ENCODE data around the gene AIF1L. TPM values are rescaled to one million over a fixed set of nuclear protein-coding genes. Genes with fewer than 3 reads are reported as not detected.

The AIF1L gene
- total RNA-seq, 4 donors from 2014 or later, result 17.2 to 33.0 (median 20.7) TPM

DNA sequence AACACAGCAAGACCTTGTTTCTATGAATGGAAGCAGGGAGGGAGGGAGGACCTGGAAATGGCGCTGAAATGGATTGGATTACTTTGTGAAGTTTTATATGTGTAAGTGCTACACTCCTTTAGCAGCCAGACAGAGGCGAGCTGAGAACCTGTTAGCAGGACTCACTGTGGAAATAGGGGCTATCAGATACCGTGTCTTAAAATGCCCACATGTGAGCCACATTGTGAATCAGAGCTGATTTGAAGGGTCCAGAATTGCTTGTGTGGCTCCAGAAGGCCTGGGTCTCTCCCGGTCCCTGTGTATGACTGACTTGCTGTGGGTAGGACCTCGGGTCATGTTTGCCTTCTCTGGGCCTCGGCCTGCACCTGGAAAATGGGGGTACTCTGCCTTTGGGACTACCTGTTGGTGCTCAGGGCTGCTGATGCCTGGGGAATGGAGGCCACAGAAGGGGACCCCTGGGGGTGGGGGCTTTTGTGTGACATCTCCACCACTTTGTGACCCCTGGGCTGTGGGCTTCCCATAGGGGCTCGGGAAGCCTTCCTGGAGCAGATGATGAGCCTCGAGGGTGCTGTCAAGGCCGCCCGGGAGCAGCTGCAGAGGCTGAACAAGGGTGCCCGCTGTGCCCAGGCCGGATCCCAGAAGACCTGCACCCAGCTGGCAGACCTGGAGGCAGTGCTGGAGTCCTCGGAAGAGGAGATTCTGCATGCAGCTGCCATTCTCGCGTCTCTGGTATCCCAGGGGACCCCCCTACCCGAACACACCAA is 24.0 kb upstream of the AIF1L start:
- TF ChIP-seq, protein P1, sequence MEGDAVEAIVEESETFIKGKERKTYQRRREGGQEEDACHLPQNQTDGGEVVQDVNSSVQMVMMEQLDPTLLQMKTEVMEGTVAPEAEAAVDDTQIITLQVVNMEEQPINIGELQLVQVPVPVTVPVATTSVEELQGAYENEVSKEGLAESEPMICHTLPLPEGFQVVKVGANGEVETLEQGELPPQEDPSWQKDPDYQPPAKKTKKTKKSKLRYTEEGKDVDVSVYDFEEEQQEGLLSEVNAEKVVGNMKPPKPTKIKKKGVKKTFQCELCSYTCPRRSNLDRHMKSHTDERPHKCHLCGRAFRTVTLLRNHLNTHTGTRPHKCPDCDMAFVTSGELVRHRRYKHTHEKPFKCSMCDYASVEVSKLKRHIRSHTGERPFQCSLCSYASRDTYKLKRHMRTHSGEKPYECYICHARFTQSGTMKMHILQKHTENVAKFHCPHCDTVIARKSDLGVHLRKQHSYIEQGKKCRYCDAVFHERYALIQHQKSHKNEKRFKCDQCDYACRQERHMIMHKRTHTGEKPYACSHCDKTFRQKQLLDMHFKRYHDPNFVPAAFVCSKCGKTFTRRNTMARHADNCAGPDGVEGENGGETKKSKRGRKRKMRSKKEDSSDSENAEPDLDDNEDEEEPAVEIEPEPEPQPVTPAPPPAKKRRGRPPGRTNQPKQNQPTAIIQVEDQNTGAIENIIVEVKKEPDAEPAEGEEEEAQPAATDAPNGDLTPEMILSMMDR (IDR thresholded peaks at IDR 0.05), result no peak
- no peak for TF ChIP-seq POLR2A (IDR thresholded peaks at IDR 0.05)
- no peak for DNase-seq (ENCODE audit: low spot score in 2 of 2)
- intact Hi-C loops (cut with DNase I; ENCODE audit: low total_unique reads), result no loop called here
- WGBS, 2 donors, result 80 to 83% methylated on average over 12 to 13 of the region's 16 CpGs
- no peak overlapping the region for H3K4me3 ChIP-seq (ENCODE audit: low read depth, poor library complexity, severe bottlenecking)

DNA sequence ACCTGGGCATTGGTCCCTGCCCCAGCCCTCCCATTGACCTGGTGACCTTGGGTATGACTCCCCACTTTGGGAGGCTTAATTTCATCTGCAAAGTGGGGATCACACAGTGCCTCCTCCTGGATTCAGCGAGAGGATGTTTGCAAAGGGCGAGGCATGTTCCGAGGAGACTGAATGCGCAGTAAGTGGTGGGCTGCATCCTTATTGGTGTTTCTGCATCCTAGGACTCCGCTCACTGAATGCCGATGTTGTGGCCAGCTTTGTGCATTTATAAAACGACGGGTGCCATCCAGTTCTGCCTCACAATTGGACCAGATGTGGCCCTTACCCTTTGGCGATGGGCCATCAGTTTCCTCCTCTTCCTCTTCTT is 23.5 kb upstream of the AIF1L start:
- no peak overlapping the region for H3K4me3 ChIP-seq (ENCODE audit: low read depth, poor library complexity, severe bottlenecking)
- no peak for DNase-seq (ENCODE audit: low spot score in 2 of 2)
- intact Hi-C loops (cut with DNase I; ENCODE audit: low total_unique reads), result no loop called here
- 88 to 94% methylated on average over 9 of the region's 9 CpGs for WGBS, 2 donors
- TF ChIP-seq, protein P1 (IDR thresholded peaks at IDR 0.05), result no peak
- no peak for TF ChIP-seq POLR2A (IDR thresholded peaks at IDR 0.05)

GRCh38 chr9:131076347-131077195 is 19.8 kb upstream of the AIF1L start:
- DNase-seq (ENCODE audit: low spot score in 2 of 2), result no peak
- H3K4me3 ChIP-seq (ENCODE audit: low read depth, poor library complexity, severe bottlenecking), result no peak overlapping the region
- TF ChIP-seq POLR2A (IDR thresholded peaks at IDR 0.05), result no peak
- TF ChIP-seq, protein P1 (IDR thresholded peaks at IDR 0.05), result no peak
- intact Hi-C loops (cut with DNase I; ENCODE audit: low total_unique reads), result no loop called here
- WGBS, 2 donors, result 75 to 87% methylated on average over 14 to 15 of the region's 15 CpGs

GRCh38 chr9:131078427-131079366 is 17.6 kb upstream of the AIF1L start:
- H3K4me3 ChIP-seq (ENCODE audit: low read depth, poor library complexity, severe bottlenecking), result no peak overlapping the region
- 84 to 94% methylated on average over 15 to 17 of the region's 17 CpGs for WGBS, 2 donors
- intact Hi-C loops (cut with DNase I; ENCODE audit: low total_unique reads), result no loop called here
- DNase-seq (ENCODE audit: low spot score in 2 of 2), result no peak
- no peak for TF ChIP-seq POLR2A (IDR thresholded peaks at IDR 0.05)
- TF ChIP-seq, protein P1 (IDR thresholded peaks at IDR 0.05), result no peak

DNA sequence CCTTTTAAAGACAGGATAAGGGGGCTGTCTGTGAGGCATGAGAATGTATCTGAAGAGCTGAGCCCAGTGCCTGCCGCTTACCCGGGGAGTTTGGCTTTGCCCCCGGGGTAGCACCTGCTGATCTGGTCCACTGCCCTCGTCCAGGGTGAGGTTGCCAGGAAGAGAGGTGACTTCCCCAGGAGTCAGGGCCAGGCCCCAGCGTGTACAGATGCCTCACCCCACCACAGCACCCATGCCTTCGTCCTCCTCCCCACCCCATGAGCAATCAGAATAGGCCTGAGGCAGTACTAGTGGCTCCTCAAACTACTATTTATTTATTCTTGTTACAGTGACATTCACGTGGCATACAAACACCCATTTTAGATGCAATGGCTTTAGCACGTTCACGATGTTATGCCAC is 15.7 kb upstream of the AIF1L start:
- no peak for DNase-seq (ENCODE audit: low spot score in 2 of 2)
- no peak overlapping the region for H3K4me3 ChIP-seq (ENCODE audit: low read depth, poor library complexity, severe bottlenecking)
- intact Hi-C loops (cut with DNase I; ENCODE audit: low total_unique reads), result no loop called here
- WGBS, 2 donors, result 45 to 60% methylated on average over 9 of the region's 9 CpGs
- no peak for TF ChIP-seq POLR2A (IDR thresholded peaks at IDR 0.05)
- TF ChIP-seq, protein P1 (IDR thresholded peaks at IDR 0.05), result no peak
